HG03558 (cell line): ENCODE results near the gene FBXL7.

Source experiments
- ATAC-seq: cut with Tn5 transposase; IDR thresholded peaks from one replicate; pipeline ENCODE4 v1.9.1; 2021; ENCODE audit warnings: moderate number of reproducible peaks; ENCODE audit not compliant: unreplicated experiment; ENCODE audit errors: extremely low read depth

The FBXL7 gene

DNA sequence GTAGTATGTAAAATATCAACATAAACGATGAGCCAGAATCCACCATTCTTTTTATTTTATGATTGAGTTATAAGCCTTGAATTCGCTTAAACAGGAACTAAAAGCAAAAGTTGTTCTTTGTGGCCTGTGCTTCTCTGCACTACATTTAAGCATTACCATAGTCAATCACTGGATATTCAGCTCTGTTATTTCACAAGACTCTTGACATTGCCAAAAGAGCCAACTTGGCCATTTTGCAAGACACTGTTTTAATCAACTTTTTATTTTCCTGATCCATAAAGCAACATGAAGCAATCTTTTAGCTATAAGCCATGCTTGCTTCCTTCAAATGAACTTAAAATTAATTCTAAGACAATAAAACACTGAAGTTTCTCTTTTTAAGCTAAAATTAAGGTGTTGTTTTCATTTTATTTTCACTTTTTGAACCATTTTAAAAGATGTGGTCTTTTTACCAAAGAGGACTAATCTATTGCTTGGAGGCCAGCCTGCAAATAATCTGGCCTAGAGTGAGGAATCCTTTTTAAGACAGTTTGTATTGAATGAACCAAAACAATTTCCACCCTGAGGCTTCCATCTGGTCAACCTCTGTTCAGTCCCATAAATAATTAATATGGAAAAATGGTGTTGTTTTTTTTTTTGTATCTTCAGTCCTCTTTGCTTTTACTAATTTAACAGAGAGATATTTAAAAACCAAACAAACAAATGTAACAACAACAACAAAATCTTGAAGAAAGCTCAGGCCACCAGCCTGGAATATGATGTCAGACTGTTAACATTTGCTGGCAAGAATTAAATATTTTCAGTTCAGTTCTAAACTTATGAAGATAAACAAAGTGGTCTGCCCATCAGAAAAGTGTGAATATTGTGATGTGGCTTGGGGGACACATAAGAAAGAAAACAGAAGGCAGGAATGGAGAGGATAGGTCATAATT, 405.2 kb downstream of the FBXL7 start:
- ATAC-seq, result no peak

DNA sequence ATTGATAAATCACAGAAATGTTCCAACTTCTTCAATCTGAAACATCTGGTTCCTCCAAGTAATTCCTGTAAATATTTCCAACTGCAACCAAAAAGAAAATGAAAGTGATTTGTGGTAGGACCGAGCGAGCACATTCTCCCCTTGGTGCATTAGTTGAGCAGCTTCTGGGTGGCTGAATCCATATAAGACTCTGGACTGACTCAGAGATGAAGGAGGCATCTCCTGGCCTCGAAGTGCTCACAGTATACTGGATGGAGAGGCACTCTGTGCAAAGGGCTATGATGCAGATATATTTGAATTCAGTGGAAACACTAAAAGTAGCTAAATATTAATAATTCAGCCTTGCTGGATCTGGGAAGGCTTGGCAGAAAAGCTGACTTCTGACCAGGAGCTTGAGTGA, 414.7 kb downstream of the FBXL7 start:
- ATAC-seq, result no peak

DNA sequence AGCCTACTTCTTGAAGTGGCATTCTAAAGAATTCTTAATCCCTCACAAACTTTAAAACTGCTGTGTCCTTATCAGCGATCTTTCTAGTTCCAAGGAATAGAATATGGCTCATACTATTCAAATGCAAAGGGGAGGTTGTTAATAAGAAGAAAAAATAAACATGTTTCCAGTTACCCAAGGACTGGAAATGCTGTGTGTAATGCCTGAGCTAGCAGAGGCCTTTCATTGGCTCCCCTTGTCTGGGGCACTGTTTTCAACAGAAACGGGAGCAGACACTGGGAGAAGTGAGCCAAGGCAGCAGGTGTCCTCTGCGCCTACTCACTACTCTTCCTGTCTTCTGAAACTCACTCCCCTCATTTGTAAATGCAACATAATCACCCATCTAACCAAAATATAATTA, 426.6 kb downstream of the FBXL7 start:
- ATAC-seq, result no peak

DNA sequence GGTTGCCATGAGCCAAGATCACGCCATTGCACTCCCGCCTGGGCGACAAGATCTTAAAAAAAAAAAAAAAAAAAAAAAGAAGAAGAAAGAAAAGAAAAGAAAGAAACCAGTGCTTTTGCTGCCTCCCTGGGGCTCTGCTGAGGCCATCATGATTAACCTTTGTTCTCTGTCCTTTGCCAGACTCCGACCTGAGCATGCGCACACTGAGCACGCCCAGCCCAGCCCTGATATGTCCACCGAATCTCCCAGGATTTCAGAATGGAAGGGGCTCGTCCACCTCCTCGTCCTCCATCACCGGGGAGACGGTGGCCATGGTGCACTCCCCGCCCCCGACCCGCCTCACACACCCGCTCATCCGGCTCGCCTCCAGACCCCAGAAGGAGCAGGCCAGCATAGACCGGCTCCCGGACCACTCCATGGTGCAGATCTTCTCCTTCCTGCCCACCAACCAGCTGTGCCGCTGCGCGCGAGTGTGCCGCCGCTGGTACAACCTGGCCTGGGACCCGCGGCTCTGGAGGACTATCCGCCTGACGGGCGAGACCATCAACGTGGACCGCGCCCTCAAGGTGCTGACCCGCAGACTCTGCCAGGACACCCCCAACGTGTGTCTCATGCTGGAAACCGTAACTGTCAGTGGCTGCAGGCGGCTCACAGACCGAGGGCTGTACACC, 427.9 kb downstream of the FBXL7 start:
- no peak for ATAC-seq

DNA sequence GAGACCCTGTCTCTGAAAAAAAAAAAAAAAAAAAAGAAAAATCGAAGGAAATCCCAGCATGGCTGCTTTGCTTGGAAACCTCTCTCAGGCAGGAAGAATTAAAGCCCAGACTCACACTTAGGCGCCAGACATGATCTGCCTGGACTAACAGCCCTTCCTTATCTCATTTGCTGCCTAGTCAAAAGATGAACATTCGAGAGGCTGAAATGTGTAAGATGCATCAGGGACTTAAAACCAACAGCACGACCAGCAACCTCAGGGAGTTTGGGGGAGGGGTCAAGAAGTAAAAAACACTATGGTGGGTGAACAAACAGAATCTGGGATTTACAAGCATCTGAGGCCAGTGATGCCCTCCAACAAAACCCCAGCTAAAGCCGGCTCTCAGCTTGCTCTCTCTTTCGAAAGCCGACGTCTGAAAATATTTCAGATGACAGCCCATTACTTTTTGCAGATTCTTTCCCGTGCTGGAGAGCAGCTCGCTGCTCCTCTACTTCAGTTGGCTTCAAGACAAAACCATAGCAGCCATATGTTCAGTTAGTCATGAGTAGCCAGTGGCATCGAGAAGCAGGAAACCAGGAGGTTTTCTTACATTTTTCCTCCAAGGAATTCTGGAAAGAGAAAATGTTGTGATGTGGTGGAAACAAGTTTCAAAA, 429.8 kb downstream of the FBXL7 start:
- no peak for ATAC-seq

DNA sequence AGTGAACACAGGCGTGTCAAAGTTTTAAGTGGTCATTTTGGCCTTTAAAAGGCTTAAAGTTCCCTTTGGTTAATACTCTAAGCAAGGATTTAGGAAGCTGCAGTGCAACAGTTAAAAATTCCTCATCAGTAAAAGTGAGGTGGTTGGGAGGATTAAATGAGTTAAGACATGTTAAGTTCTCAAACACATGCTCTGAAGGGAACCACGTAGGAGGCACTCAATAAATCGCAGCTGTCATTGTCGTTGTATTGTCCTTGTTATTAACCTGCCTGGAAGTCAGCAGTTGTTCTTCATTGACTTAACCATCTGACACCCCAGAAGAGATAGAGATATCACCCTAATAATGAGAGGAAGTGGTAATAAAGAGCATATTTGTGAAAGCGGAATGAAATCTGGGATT, 432.1 kb downstream of the FBXL7 start:
- no peak for ATAC-seq

DNA sequence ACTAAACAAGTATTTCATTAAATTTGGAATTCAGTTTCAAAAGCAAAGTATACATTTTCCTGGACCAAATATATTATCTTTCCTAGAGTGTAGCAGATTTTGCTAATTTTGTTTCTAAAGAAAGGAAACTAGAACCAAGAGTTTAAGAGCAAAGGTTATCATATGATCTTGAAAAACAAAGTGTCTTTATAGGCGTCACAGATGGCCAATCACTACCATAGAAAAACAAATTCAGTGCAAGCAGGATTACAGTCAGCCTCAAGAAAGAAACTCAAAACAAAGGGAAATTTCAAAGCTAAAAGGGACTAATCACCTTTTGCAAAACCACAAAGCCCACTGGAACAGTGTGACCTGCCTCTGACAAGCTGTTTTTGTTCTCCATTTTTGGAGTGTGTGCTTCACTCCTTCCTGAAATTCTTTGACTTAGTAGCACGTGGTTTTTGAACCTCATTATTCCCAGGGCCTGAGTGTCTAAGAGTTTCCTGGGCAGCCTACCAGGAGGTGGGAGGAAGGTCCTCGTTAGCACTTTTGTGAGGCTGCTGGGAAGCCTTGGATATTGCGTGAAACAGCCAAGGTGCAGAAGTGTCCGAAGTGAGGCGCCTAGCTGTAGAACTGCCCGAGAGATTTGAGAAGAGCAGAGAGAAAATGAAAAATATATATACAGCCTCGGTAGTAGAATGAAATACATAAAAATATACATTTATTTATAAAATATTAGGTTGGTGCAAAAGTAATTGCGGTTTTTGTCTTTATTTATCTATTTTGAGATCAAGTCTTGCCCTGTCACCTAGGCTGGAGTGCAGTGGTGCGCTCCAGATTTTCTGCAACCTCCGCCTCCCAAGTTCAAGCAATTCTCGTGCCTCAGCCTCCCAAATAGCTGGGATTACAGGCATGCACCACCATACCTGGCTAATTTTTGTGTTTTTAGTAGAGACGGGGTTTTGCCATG, 433.6 kb downstream of the FBXL7 start:
- ATAC-seq, result no peak

DNA sequence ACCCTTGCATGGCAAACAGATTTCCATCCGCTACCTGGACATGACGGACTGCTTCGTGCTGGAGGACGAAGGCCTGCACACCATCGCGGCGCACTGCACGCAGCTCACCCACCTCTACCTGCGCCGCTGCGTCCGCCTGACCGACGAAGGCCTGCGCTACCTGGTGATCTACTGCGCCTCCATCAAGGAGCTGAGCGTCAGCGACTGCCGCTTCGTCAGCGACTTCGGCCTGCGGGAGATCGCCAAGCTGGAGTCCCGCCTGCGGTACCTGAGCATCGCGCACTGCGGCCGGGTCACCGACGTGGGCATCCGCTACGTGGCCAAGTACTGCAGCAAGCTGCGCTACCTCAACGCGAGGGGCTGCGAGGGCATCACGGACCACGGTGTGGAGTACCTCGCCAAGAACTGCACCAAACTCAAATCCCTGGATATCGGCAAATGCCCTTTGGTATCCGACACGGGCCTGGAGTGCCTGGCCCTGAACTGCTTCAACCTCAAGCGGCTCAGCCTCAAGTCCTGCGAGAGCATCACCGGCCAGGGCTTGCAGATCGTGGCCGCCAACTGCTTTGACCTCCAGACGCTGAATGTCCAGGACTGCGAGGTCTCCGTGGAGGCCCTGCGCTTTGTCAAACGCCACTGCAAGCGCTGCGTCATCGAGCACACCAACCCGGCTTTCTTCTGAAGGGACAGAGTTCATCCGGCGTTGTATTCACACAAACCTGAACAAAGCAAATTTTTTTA, 436.7 kb downstream of the FBXL7 start:
- ATAC-seq, result no peak

DNA sequence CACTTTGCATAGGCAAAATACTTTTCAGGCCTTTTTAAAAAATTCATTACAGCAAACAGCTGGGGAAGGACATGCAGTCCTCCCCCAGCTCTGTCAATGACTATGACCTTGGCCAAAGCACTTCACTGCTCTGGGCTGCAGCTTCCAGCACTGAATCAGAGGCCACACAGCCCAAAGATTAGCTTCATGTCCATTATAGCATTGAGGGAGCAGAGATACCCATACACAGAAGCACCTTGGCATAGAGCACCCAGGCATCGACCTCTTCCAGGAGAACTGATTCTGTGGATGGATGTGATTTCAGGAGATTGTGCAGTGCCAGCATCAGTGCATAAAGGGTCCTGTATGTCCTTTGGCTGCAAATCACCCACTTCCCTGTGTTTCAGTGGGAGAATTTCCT, 437.7 kb downstream of the FBXL7 start:
- ATAC-seq, result no peak

DNA sequence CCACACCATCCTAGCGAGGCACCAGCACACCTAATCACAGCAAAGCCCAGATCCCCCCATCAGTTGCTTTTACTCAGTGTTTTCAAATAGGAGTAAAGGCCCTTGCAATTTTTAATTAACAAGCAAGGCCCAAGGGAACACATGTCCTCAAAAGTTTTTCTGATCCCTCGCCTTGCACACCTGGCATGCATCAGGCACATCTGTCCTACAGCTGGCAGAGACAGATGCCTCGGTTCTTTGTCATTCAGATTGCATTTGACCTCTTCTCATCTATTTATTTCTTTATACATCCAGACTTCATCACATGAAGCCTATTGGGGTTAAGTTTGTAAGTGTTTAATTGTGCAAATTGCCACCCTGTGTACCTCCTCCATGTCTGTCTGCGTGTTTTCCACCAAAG, 438.2 kb downstream of the FBXL7 start:
- ATAC-seq, result no peak

DNA sequence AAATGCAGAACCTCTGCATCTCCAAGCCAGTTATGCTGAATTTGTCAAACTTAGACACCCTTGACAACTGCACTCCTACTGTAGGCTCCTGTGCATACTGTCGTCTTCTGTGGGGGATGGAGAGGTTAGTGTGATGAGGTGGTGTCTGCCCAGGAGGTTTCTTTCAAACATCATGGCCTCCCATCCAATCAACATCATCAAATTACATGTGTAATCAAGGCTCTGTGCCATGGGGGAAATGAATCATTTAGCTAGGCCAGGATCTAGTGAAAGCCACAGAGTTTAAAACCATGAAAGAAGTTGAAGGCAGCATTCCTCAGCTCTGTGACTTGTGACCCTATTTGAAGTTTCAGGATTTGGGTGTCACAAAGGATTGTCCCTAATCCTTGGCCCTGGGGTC, 439.0 kb downstream of the FBXL7 start:
- no peak for ATAC-seq

DNA sequence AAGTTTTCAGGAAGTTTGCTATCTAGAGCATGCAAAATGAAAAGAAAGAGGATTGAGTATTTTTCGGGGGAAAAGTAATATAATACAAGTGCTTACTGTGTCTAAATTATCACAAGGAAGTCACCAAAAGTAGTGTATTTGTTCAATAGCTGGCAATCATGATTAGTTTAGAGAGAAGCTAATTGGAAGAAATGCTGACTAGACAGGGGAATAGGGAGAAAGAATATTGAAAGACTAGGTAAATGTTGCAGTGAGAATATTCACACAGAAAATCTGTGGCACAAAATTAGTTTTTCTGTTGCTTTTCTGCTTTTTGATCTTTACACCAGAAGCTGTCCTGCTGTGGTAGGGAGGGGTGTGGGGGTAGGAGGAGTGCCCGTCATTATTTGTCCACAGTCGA, 440.9 kb downstream of the FBXL7 start:
- no peak for ATAC-seq

DNA sequence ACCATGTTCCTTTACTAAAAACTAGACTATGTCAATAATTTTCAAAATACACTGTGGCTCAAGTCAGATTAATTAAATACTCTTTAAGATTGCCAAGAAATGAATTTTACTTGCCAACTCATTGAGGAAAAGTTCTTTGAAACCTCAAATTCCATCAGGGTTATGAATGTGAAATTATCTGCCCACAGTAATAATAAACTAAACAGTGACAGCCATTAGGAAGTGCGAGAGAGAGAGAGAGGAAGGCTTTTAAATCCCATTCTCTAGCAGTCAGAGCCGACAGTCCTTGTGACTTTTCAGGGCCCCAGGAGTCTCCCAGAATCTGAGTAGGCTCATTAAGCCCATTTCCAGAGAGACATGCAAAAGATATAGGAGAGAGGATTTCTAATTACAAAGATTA, 443.5 kb downstream of the FBXL7 start:
- ATAC-seq, result no peak

DNA sequence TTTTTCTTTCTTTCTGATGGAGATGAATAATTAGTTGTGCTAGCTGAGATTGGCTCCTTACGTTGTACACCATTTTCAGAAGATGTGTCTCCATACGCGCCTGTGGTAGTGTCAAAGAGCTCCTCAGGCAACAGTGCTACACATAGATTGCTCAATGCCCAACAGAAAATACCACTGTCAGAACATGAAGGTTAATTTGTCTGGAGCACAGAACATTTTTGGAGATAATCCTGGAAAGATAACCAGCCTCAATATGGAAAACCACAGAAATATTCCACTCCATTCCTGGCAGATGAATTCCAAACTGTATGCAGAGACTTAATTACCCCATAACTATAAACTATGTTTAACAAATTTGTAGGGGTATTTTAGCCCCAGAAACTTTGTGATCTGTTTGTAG, 446.0 kb downstream of the FBXL7 start:
- no peak for ATAC-seq

DNA sequence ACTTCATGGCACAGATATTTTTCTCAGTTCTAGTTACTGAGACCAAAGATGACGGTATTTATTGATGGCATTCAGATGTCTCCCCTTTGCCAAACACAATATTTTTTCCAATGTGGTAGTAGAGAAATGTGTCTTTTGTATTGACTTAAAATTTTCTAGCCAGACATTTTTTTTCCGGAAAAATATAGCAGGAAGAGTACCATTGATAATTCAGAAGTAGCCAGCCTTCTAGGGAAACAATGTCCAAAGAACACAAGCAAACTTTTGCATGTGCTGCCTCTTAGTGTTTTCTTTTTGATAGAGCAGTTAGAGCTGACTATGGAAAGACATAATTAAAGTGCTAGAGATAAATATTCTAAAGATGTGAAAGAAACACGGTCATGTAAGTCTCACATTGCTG, 448.2 kb downstream of the FBXL7 start:
- no peak for ATAC-seq

DNA sequence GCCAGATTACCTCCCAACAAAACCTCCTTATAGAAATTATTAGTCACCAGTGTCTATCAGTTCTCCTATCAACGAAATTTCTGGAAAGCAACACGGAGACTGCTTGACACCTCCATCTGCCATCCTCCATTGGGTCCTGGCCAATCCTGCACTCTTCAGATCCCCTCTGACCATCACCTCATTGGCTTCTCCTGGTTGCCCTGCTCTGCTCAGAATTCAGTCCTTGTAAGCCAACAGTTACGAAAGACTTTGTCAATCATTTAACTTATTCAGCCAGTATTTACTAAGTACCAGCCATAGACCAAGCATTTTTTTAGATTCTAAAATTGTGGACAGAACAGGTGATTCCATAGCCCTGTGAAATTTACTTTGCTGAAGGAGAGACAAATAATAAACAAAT, 451.1 kb downstream of the FBXL7 start:
- no peak for ATAC-seq

DNA sequence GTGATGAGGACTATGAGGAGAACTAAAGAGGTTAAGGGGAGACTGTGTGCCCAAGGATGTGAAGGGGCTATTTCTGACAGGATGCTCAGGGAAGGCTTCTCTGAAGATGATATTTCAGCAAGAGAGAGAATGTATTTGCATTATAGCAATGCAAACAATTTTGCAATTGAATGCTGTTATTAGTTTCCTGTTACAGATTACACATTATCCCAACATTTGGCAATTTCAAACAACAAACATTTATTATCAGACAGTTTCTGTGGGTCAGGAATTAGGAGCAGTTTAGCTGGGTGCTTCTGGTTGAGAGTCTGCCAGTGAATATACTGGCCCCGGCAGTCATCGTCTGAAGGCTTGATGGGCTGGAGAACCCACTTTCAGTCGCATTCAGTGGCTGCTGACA, 451.6 kb downstream of the FBXL7 start:
- no peak for ATAC-seq

DNA sequence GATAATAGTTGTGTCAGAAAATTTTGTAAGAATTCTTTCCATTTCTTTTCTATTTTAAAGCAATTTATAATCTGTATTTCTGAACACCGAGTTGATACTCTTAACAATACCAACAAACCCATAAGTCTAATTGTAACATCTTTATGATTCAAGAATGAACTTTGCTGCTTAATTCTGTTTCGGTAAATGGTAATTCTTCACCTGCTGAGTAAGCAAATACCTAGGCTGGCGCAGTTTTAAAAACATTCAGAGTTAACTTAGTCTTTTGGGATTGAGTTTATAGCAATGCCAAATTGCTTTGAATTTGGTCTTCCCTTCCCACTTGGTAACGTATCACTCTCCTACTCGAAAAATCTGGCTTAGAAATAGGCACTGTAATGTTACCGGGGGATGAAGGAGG, 456.6 kb downstream of the FBXL7 start:
- ATAC-seq, result no peak

DNA sequence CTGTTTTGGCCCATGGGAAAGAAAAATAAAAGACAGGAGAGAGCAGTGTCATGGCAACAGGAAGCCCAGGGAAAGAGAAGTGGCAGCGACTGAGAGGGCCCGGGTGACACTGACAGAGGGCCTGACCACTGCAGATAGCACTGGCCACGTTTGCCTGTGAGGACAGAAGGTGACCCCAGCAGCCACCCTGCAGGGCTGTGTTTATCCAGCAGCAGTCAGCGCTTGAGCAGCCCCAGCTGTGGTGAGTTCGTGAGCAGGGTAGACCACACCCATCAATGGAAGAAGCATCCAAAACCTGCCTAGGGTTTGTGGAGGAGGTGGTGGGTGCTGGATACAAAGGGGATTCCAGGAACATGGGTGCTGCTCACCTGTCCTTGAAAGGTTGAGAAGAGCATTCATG, 457.1 kb downstream of the FBXL7 start:
- ATAC-seq, result no peak
